ENCODE data around the gene ADIPOR2.

Gene ADIPOR2

GRCh38 chr12:1656902-1657301, 34.0 kb upstream of the ADIPOR2 start:
- no peak for TF ChIP-seq CTCF (conservative IDR thresholded peaks at IDR 0.05; ENCODE audit: low read depth, low read length)
- no peak overlapping the region for H3K4me3 ChIP-seq (ENCODE audit: low read length)
- DNase-seq (ENCODE audit: low read depth) = no peak

GRCh38 chr12:1657688-1658087, 33.2 kb upstream of the ADIPOR2 start:
- TF ChIP-seq CTCF (conservative IDR thresholded peaks at IDR 0.05; ENCODE audit: low read depth, low read length) = no peak
- no peak overlapping the region for H3K4me3 ChIP-seq (ENCODE audit: low read length)
- DNase-seq (ENCODE audit: low read depth) = no peak

- no peak for TF ChIP-seq CTCF (conservative IDR thresholded peaks at IDR 0.05; ENCODE audit: low read depth, low read length)
- H3K4me3 ChIP-seq (ENCODE audit: low read length) = no peak overlapping the region
- DNase-seq (ENCODE audit: low read depth) = no peak
These were observed 30.3 kb upstream of the ADIPOR2 start for GRCh38 chr12:1660304-1661187.

GRCh38 chr12:1661553-1662335, 29.1 kb upstream of the ADIPOR2 start:
- peak; percentile 57 for DNase-seq (ENCODE audit: low read depth)
- TF ChIP-seq CTCF (conservative IDR thresholded peaks at IDR 0.05; ENCODE audit: low read depth, low read length) = no peak
- H3K4me3 ChIP-seq (ENCODE audit: low read length) = peak overlapping the region; percentile 53

GRCh38 chr12:1662761-1663439, 28.0 kb upstream of the ADIPOR2 start:
- H3K4me3 ChIP-seq (ENCODE audit: low read length) = peak overlapping the region; percentile 21
- DNase-seq (ENCODE audit: low read depth) = no peak
- peak; percentile 65 for TF ChIP-seq CTCF (conservative IDR thresholded peaks at IDR 0.05; ENCODE audit: low read depth, low read length)

GRCh38 chr12:1663440-1664132, 27.3 kb upstream of the ADIPOR2 start:
- no peak for TF ChIP-seq CTCF (conservative IDR thresholded peaks at IDR 0.05; ENCODE audit: low read depth, low read length)
- DNase-seq (ENCODE audit: low read depth) = no peak
- H3K4me3 ChIP-seq (ENCODE audit: low read length) = no peak overlapping the region
